Fibroblast of the aortic adventitia (primary cell): ENCODE results near the gene NCOR2. TPM values are rescaled to one million over a fixed set of nuclear protein-coding genes. Genes with fewer than 3 reads are reported as not detected.

Source experiments
- DNase-seq: peaks from one replicate; pipeline ENCODE4 v3.0.0-alpha.2; 2010; ENCODE audit warnings: low read depth
- H3K4me3 ChIP-seq: 2 replicates; pipeline ENCODE4 v1.5.1; 2011; ENCODE audit warnings: low read depth, mild to moderate bottlenecking, control low read depth, low read length, moderate library complexity
- CTCF ChIP-seq: IDR thresholded peaks from 2 replicates; pipeline ENCODE4 v1.5.1; 2011; ENCODE audit warnings: mild to moderate bottlenecking, low read length, control low read depth, inconsistent platforms; ENCODE audit not compliant: insufficient read depth
- total RNA-seq: library from RNA; depleted of rRNA; stranded (reverse); fragments of >200 nt; gene quantifications from 2 replicates; pipeline ENCODE4 v1.2.3, GENCODE V29; 2012; ENCODE audit warnings: low replicate concordance

The NCOR2 gene
- total RNA-seq, 1 donor, result 58.5 TPM

GRCh38 chr12:124564232-124564958 lies 3.0 kb downstream of the NCOR2 start:
- TF ChIP-seq CTCF, result no peak
- DNase-seq, result no peak
- H3K4me3 ChIP-seq, result peak overlapping the region; percentile 25

GRCh38 chr12:124563809-124564208 lies 3.6 kb downstream of the NCOR2 start:
- DNase-seq, result no peak
- no peak for TF ChIP-seq CTCF

GRCh38 chr12:124563401-124563800 lies 4.0 kb downstream of the NCOR2 start:
- H3K4me3 ChIP-seq, result no peak overlapping the region
- no peak for DNase-seq
- no peak for TF ChIP-seq CTCF

More at GRCh38 chr12:124563809-124564208, 3.6 kb downstream of the NCOR2 start:
- no peak overlapping the region for H3K4me3 ChIP-seq

- no peak for DNase-seq
- TF ChIP-seq CTCF, result no peak
- H3K4me3 ChIP-seq, result no peak overlapping the region
Measured at GRCh38 chr12:124562796-124563181, 4.6 kb downstream of the NCOR2 start.

- no peak for DNase-seq
- no peak for TF ChIP-seq CTCF
- H3K4me3 ChIP-seq, result no peak overlapping the region
Measured at GRCh38 chr12:124562018-124562795, 5.2 kb downstream of the NCOR2 start.

- no peak for TF ChIP-seq CTCF
- no peak for DNase-seq
Measured at GRCh38 chr12:124561231-124561630, 6.2 kb downstream of the NCOR2 start.

More at GRCh38 chr12:124561231-124561630, 6.2 kb downstream of the NCOR2 start:
- H3K4me3 ChIP-seq, result no peak overlapping the region
